HEK293T (cell line): ENCODE measurements around the gene LRRC8A.

ENCODE experiments used
- CTCF ChIA-PET: fragments of 350-600 bp; formaldehyde crosslinking; extraction: SDS; loops from one replicate; lab custom pipeline; 2021; ENCODE audit warnings: antibody characterized with exemption, inconsistent platforms; lab: Yijun Ruan, JAX
- POLR2A ChIA-PET: fragments of 350-600 bp; formaldehyde crosslinking; extraction: SDS; loops from one replicate; lab custom pipeline; 2020; ENCODE audit warnings: antibody characterized with exemption, inconsistent platforms; lab: Yijun Ruan, JAX
- DNase-seq: peaks from one replicate; pipeline ENCODE4 v3.0.0; 2012; ENCODE audit warnings: mixed read lengths; ENCODE audit errors: extremely low spot score
- ARNT ChIP-seq: fragments of 450-650 bp; IDR thresholded peaks from 2 replicates; pipeline ENCODE4 v1.6.1; 2017; ENCODE audit warnings: mild to moderate bottlenecking
- BHLHE40 ChIP-seq: fragments of 450-650 bp; IDR thresholded peaks from 2 replicates; pipeline ENCODE4 v1.6.1; 2016; ENCODE audit warnings: mild to moderate bottlenecking, moderate library complexity, borderline replicate concordance
- CTBP1 ChIP-seq: fragments of 450-650 bp; IDR thresholded peaks from 2 replicates; pipeline ENCODE4 v1.6.1; 2016; ENCODE audit warnings: borderline replicate concordance
- ELF4 ChIP-seq: fragments of 450-650 bp; IDR thresholded peaks from 2 replicates; pipeline ENCODE4 v1.6.1; 2017; ENCODE audit warnings: antibody characterized with exemption
- FOXA1 ChIP-seq: fragments of 450-650 bp; IDR thresholded peaks from 2 replicates; pipeline ENCODE4 v1.6.1; 2016; ENCODE audit warnings: mild to moderate bottlenecking
- FOXK2 ChIP-seq: fragments of 450-650 bp; IDR thresholded peaks from 2 replicates; pipeline ENCODE4 v1.6.1; 2016; ENCODE audit warnings: mild to moderate bottlenecking
- FOXM1 ChIP-seq: fragments of 450-650 bp; IDR thresholded peaks from 2 replicates; pipeline ENCODE4 v1.6.1; 2017; ENCODE audit warnings: mild to moderate bottlenecking, borderline replicate concordance
- HDGF ChIP-seq: fragments of 450-650 bp; IDR thresholded peaks from 2 replicates; pipeline ENCODE4 v1.6.1; 2017; ENCODE audit warnings: antibody characterized with exemption, borderline replicate concordance
- L3MBTL2 ChIP-seq: fragments of 450-650 bp; conservative IDR thresholded peaks from 2 replicates; pipeline ENCODE4 v1.6.1; 2016; ENCODE audit warnings: mild to moderate bottlenecking
- LEF1 ChIP-seq: fragments of 450-650 bp; IDR thresholded peaks from 2 replicates; pipeline ENCODE4 v1.6.1; 2017; ENCODE audit warnings: mild to moderate bottlenecking, borderline replicate concordance
- NFRKB ChIP-seq: fragments of 450-650 bp; IDR thresholded peaks from 2 replicates; pipeline ENCODE4 v1.6.1; 2016; ENCODE audit warnings: mild to moderate bottlenecking, moderate library complexity
- PKNOX1 ChIP-seq: fragments of 450-650 bp; IDR thresholded peaks from 2 replicates; pipeline ENCODE4 v1.6.1; 2016
- SP1 ChIP-seq: fragments of 450-650 bp; IDR thresholded peaks from 2 replicates; pipeline ENCODE4 v1.6.1; 2017
- SUZ12 ChIP-seq: fragments of 450-650 bp; IDR thresholded peaks from 2 replicates; pipeline ENCODE4 v1.6.1; 2016; ENCODE audit warnings: mild to moderate bottlenecking
- TARDBP ChIP-seq: fragments of 450-650 bp; IDR thresholded peaks from 2 replicates; pipeline ENCODE4 v1.6.1; 2016
- ZNF384 ChIP-seq: fragments of 450-650 bp; IDR thresholded peaks from 2 replicates; pipeline ENCODE4 v1.6.1; 2016

The LRRC8A gene

GRCh38 chr9:128882677-128883603 is 1.0 kb downstream of the LRRC8A start:
- TF ChIP-seq LEF1 (no peak), ARNT (no peak), HDGF (no peak), ZNF384 (no peak), CTBP1 (no peak), FOXA1 (no peak), ELF4 (no peak), BHLHE40 (no peak), NFRKB (no peak), L3MBTL2 (no peak), PKNOX1 (no peak), SP1 (no peak), SUZ12 (no peak), FOXK2 (no peak), TARDBP (no peak), FOXM1 (no peak)
- DNase-seq, result no peak
- CTCF ChIA-PET, result interaction anchor here (1.4 kb wide), 1 partner anchor 149 kb away, joined by 3 read pairs; no protein-coding TSS in a partner anchor
- POLR2A ChIA-PET, result interaction anchor here (1.0 kb wide), 1 partner anchor 14 kb away, joined by 3 read pairs; no protein-coding TSS in a partner anchor

- ChIA-PET CTCF (no interaction called here), POLR2A (no interaction called here)
- TF ChIP-seq TARDBP, result no peak
- no peak for TF ChIP-seq SP1
- no peak for TF ChIP-seq BHLHE40
- TF ChIP-seq FOXM1, result no peak
- TF ChIP-seq ZNF384, result no peak
- TF ChIP-seq ELF4, result no peak
- no peak for TF ChIP-seq LEF1
- DNase-seq, result no peak
Observed at GRCh38 chr9:128884164-128884563, 2.2 kb downstream of the LRRC8A start.

- ChIA-PET CTCF (no interaction called here), POLR2A (no interaction called here)
- no peak for DNase-seq
- no peak for TF ChIP-seq ZNF384
- no peak for TF ChIP-seq BHLHE40
- TF ChIP-seq FOXM1, result no peak
- TF ChIP-seq PKNOX1, result no peak
- TF ChIP-seq SP1, result no peak
- no peak for TF ChIP-seq SUZ12
- no peak for TF ChIP-seq ELF4
- TF ChIP-seq FOXK2, result no peak
- TF ChIP-seq TARDBP, result no peak
- TF ChIP-seq NFRKB, result no peak
- no peak for TF ChIP-seq CTBP1
- TF ChIP-seq HDGF, result no peak
- TF ChIP-seq FOXA1, result no peak
- TF ChIP-seq ARNT, result no peak
- no peak for TF ChIP-seq LEF1
- no peak for TF ChIP-seq L3MBTL2
Observed at GRCh38 chr9:128885376-128885775, 3.4 kb downstream of the LRRC8A start.

- no peak for TF ChIP-seq BHLHE40
- no peak for TF ChIP-seq FOXK2
- no peak for TF ChIP-seq FOXM1
- TF ChIP-seq PKNOX1, result no peak
- no peak for TF ChIP-seq TARDBP
- no peak for TF ChIP-seq HDGF
- no peak for TF ChIP-seq L3MBTL2
- no peak for TF ChIP-seq FOXA1
- no peak for TF ChIP-seq SP1
- TF ChIP-seq ELF4, result no peak
- TF ChIP-seq NFRKB, result no peak
- no peak for TF ChIP-seq ZNF384
- no peak for TF ChIP-seq SUZ12
- no peak for TF ChIP-seq CTBP1
- TF ChIP-seq LEF1, result no peak
- POLR2A ChIA-PET, result no interaction called here
- DNase-seq, result no peak
- CTCF ChIA-PET, result no interaction called here
Observed at GRCh38 chr9:128885798-128886197, 3.9 kb downstream of the LRRC8A start.

- DNase-seq, result no peak
- ChIA-PET POLR2A (no interaction called here), CTCF (no interaction called here)
- TF ChIP-seq FOXK2, result no peak
- no peak for TF ChIP-seq ELF4
- TF ChIP-seq TARDBP, result no peak
- TF ChIP-seq ARNT, result no peak
- no peak for TF ChIP-seq HDGF
- TF ChIP-seq L3MBTL2, result no peak
- no peak for TF ChIP-seq LEF1
- TF ChIP-seq CTBP1, result no peak
- no peak for TF ChIP-seq SUZ12
- no peak for TF ChIP-seq BHLHE40
- no peak for TF ChIP-seq ZNF384
- no peak for TF ChIP-seq FOXA1
- TF ChIP-seq FOXM1, result no peak
- no peak for TF ChIP-seq NFRKB
- TF ChIP-seq SP1, result no peak
- no peak for TF ChIP-seq PKNOX1
Observed at GRCh38 chr9:128886211-128886891, 4.4 kb downstream of the LRRC8A start.
